HEK293T (cell line): ENCODE data around the gene LRMDA.

Source experiments
- BHLHE40 ChIP-seq: fragments of 450-650 bp; IDR thresholded peaks from 2 replicates; pipeline ENCODE4 v1.6.1; 2016; ENCODE audit warnings: mild to moderate bottlenecking, moderate library complexity, borderline replicate concordance
- ELF4 ChIP-seq: fragments of 450-650 bp; IDR thresholded peaks from 2 replicates; pipeline ENCODE4 v1.6.1; 2017; ENCODE audit warnings: antibody characterized with exemption
- FOXA1 ChIP-seq: fragments of 450-650 bp; IDR thresholded peaks from 2 replicates; pipeline ENCODE4 v1.6.1; 2016; ENCODE audit warnings: mild to moderate bottlenecking
- FOXM1 ChIP-seq: fragments of 450-650 bp; IDR thresholded peaks from 2 replicates; pipeline ENCODE4 v1.6.1; 2017; ENCODE audit warnings: mild to moderate bottlenecking, borderline replicate concordance
- LEF1 ChIP-seq: fragments of 450-650 bp; IDR thresholded peaks from 2 replicates; pipeline ENCODE4 v1.6.1; 2017; ENCODE audit warnings: mild to moderate bottlenecking, borderline replicate concordance

- no peak for TF ChIP-seq FOXM1
- TF ChIP-seq FOXA1 = no peak
- TF ChIP-seq BHLHE40 = no peak
- no peak for TF ChIP-seq ELF4
- no peak for TF ChIP-seq LEF1
These were observed 219.2 kb downstream of the LRMDA start for GRCh38 chr10:75650648-75651047.
